GM18858 (cell line): ENCODE data around the gene CCDC187.

Source experiments
- ATAC-seq: cut with Tn5 transposase; IDR thresholded peaks from one replicate; pipeline ENCODE4 v1.9.1; 2021; ENCODE audit not compliant: unreplicated experiment

CCDC187 gene

DNA sequence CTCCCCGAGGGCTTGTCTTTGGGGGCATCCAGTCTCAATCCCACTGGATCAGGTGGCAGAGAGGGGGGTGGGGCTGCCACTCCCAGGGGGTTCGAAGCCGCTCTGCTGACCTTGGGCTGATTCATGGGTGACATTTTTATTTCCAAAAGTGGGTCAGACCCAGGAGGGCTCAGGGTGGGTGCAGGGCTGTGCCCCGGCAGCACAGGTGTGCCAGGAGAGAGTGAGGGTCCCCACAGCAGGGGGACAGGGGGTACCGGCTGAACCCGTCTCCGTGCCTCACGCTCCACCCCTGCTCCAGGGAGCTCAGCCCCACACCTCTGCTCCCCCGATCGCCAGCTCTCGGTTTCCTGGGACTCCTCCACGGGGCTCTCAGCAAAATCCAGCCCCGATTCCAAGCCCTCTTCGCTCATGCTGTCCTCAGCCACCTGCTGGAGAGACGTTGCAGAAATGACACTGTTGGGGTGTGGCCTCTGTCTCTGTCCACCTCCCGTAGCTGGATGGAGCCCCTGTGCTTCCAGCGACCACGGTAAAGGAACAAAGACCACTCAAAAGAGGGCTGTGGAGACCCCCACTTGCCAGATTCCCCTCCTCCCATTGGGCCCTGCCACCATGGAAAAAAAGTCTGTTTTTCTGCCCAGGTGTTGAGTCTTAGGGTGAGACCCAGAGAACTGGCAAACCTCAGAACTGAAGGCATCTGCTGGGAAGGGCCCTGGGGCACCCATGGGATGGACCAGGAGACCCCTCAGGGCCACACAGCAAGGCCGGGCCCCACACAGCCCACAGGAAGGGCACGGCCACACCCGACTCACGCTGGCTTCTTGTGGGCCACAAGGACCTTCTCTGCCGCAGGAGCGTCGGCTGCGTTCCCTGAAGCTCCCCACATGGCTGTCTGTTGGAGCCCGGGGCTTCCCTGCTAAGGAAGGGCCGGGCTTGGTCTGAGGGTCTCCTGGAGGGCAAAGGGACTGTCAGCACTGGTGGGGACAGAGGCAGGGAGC lies 47.7 kb downstream of the CCDC187 start:
- ATAC-seq: no peak

GRCh38 chr9:136255166-136255538 lies 48.7 kb downstream of the CCDC187 start:
- no peak for ATAC-seq

DNA sequence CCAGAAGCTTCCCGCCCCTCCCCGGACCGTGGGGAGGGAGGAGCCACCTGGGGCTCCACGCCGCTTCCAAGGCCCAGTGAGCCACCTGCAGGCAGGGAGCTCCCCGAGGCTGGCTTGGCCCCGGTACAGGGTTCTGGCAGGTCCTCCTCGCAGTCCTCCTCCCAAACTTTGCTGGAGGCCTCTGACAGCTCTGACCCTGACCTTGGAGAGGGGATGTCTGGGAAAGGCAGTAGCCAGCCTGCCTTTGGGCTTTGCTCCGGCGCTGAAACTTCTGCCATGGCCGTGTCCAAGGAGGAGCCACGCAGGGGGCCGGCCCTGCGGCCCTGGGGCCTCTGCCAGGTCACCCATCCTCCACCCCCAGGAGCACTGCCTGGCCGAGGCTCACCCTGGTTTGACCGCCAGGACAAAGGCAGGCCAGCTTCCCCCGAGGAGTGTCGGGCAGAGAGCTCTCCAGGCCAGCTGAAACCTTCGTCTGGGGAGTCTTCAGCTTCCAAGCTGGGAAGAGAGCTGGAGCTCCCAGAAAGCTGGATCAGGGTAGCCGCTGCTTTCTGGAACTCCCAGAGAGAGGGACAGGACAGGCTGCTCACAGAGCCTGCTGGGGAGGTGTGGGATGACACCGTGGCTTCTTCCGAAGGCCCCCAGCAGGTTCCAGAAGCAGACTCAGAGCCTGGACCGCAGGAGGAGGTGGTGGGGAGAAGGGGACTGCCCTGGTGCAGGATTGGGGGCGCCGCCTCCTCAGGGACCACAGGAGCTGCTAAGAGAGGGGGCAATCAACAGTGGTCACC lies 49.3 kb downstream of the CCDC187 start:
- no peak for ATAC-seq

DNA sequence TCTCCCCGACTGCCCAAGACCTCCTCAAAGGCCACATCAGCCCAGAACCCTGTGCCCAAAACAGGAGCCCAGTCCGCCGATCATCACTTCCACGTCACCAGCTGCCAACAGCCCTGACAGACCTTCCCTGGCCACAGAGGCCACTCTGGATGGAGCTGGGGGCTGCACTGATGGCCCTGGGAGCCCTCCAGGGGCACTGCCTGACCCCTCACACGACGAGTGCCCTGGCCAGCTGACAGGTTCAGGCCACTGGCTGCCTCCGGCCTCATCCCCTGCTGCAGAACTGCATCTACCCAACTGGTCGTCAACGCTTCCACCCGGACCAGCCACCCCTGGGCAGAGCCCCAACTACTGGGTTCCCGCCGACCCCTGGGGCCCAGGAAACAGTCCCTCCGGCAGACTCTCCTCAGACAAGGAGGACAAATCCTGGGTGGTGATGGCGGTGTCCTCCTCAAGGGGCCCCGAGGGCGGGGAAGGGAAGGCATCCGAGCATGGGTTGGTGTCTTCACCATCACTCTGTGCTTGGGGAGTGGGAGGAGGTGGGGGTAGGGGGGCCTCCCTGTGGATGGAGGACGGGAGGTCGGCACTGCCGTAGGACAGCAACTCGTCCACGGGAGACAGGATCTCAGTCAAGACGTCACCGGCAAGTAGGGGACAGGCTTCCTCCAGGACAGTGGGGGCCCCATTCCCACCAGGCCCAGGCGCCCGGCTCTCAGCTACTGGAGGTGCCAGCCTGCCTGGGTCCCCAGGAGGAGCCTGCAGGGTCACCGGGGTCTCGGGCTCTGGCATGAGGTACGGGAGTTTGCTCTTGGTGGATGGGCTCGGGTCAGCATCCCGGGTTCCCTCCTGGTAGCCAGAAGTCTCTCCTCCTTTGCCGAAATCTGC lies 50.4 kb downstream of the CCDC187 start:
- ATAC-seq: no peak

- no peak for ATAC-seq
Measured at GRCh38 chr9:136252846-136253245, 51.0 kb downstream of the CCDC187 start.

DNA sequence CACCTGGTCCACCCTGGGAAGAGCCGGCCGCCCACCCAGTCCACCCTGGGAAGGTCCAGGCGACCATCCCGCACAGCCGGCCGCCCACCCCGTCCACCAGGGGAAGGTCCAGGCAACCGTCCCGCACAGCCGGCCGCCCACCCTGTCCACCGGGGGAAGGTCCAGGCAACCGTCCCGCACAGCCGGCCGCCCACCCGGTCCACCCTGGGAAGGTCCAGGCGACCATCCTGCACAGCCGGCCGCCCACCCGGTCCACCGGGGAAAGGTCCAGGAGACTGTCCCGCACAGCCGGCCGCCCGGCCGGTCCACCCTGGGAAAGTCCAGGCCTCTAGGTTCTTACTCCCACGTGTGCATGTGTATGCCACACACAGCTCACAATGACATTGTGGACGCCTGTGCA lies 51.6 kb downstream of the CCDC187 start:
- no peak for ATAC-seq

DNA sequence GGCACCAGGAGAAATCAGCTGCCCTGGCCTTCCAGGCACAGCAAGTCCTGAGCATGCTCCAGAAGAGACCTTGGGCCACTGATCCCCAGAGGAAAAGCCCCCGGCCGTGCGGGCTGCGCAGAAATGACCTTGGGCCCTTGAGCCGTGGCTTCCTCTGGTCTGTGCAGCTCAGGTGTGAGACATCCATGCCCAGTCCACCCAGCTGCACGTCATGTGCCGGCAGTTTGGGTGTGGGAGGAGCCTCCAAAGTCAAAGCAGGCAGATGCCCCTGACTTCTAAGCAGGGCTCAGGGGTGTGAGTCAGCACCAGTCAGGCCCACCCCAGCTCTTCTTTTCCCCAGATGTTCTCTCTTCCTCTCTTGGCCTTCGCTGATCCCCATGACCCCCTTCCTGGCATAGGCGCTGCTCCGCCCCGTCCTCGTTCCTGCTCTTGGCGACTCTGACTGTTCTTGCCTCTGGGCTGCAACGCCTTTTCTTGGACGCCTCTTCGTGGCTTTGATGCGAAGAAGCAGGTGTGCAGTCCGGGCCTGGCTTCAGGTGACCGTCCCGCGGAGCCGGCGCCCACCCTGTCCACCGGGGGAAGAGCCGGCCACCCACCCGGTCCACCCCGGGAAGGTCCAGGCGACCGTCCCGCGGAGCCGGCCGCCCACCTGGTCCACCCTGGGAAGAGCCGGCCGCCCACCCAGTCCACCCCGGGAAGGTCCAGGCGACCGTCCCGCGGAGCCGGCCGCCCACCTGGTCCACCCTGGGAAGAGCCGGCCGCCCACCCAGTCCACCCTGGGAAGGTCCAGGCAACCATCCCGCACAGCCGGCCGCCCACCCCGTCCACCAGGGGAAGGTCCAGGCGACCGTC lies 52.4 kb downstream of the CCDC187 start:
- no peak for ATAC-seq

DNA sequence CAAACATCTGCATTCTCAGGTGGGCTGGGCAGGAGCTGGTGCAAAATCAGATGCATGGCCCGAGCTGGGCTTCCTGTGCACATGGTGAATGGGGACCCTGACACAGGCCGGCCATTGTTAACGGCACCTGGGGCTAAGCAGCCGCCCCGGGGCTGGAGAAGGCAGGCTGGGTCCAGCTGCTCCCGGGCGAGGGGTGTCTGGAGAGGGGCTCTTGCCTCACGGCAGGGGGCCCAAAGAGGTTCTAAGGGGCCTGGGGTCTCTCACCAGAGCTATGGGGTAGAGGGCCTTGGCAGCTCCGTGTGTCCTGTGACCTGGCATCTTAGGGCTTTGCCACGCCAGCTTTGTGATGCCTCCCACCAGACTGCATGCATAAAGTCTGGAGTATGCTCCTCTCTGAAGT lies 53.2 kb downstream of the CCDC187 start:
- no peak for ATAC-seq

- ATAC-seq: no peak
Measured at GRCh38 chr9:136249877-136250559, 53.9 kb downstream of the CCDC187 start.

DNA sequence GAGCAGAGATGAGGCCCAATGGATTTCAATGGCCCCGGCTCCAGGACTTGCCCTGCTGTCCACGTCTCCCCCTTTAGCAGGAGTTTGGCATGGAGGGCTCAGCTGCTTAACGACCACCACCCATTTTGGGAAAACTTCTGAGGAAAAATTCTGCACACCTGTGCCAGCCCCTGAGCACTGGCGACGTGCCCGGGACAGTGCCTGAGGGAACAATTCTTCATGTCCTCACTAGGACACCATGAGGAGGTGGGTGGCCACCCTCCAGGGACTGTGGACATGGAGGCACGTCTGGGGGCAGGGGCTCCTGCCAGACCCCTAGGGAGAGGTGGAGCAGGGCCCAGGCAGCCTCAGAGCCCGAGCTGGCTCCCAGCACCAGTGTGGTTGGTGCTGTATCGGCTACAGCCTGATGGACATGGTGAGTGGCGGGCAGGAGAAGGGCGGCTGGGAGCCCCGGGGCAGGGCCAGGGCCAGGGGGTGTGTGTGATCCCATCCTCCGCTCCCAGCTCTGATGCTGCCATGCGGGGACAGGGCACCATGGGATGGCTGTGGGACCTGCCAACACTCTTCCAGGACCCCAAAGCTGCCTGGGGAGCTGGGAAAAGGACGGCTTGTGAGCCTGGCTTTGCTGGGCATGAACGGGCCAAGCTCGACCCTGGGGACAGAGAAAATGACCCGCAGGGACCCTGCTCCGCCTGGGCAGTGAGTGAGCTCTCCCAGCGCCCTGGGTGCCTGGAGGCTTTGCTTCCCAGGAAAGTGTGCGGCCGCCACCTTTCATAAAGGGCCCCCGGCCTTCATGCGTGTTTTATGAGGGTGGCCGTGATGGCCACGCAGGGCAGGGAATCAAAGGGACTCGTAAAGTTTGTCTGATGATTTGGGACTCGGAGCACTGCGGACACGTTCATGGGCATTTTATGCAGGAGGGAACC lies 54.7 kb downstream of the CCDC187 start:
- ATAC-seq: no peak

- no peak for ATAC-seq
Measured at GRCh38 chr9:136247947-136248637, 55.8 kb downstream of the CCDC187 start.

DNA sequence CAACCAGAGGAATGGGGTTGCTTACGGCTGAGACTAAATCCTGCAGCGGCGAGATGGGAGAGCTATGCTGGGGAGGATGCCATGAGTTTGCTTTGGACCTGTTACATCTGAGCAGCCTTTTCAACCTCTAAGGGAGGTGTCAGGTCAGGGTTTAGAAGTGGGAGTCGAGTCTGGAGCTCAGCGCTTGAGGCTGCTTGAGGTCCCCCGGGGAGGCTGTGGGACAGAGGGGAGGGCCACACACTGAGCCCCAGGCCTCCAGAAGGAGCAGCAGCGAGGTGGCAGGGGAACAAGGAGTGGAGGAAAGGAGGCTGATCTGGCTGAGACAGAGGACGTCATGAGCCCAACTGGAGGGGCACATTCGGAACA lies 56.4 kb downstream of the CCDC187 start:
- no peak for ATAC-seq

DNA sequence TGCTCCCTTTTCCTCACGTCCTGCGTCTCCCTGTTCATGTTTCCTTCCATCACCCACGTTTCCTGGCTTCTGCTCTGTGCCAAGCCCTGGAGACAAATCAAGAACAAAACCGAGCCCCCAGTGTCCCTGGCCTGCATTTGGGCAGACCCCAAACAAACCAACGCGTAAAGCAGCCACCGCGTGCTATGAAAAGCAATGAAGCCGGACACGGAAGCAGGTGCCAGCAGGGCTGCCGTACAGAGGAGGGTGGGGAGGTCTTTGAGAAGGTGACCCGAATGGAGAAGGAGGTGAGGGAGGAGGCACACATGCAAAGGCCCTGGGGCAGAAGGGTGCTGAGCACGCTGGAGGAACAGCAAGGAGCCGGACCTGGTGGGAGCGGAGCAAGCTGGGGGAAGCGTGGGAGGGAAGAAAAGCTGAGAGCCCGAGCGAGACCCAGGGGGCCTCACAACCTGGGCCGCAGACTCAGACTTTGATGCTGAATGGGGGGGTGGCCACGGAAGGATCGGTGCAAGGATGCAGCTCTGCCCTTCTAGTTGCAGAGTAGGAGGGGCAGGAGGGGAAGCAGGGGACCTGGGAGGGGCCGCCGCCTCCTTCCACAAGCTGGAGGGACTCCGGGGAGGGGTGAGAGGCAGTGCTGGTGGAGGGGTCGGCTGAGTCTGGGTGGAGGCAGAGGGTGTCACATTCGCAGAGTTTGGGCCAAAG lies 56.9 kb downstream of the CCDC187 start:
- no peak for ATAC-seq

DNA sequence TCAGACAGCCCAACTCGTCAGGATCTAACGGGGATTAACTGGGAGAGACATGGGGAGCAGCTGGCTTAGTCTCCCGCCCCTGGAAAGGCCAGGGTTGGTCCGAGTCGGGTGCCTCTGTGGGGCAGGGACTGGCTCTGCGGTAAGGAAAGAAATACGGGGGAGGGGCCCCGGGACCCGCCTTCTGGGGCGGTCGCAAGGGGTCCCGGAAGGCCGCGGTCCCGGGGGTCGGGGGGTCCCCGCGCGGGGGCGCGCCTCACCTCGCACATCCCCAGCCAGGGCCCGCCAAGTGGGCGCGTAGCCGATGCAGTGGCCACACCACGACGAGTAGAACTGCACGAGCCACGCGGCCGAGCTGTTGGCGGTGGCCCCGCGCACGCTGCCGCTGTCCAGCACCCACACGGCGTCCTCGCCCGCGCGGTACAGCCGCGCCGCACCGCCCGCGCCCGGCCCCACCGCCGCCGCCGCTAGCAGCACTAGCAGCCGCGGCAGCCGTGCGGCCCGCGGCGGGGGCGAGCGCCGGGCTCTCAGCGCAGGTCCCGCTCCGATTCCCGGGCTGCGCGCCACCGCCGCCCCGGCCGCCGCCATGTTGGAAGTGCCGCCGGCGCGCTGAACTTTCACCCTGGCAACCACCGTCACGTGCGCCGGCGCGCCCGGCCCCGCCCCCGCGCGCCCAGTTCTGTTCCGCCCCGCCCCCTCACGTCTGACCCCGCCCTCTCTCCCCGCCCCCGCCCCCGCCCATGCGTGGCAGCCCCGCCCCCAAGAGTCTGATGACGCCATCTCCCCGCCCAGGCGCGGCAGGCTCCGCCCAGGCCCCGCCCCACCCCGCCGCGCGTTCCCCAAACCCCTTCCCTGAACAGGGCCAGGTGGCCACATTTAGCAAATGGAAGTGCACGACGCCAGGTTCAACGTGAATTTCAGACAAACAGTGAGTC lies 58.4 kb downstream of the CCDC187 start, which contains the start of gene QSOX2:
QSOX2 (minus strand) TSS at position 594 of the 932 bp plus-strand sequence; CDS start at position 585, 9 bp downstream.
- no peak for ATAC-seq

GRCh38 chr9:136244969-136245218 lies 59.0 kb downstream of the CCDC187 start:
- no peak for ATAC-seq
